Liver (tissue), 9 donors: Measurements from ENCODE around the gene GCLM. TPM values are rescaled to one million over a fixed set of nuclear protein-coding genes. Genes with fewer than 3 reads are reported as not detected.

Experiments
- DNase-seq: peaks from one replicate; pipeline ENCODE4 v3.0.0-alpha.2; 2017; ENCODE audit warnings: low spot score
- H3K27ac ChIP-seq, 2 donors: one replicate each; pipeline ENCODE4 v1.7.0; 2013; ENCODE audit warnings: inconsistent platforms in 2 of 2, low read length in 2 of 2, control low read depth in 1 of 2, low read depth in 1 of 2, mild to moderate bottlenecking in 1 of 2
- H3K27me3 ChIP-seq, 4 donors: one replicate each; pipeline versions ENCODE4 v1.6.1 to v1.7.0; 2013; ENCODE audit warnings: low read length in 3 of 4, inconsistent platforms in 1 of 4, mild to moderate bottlenecking in 1 of 4, moderate library complexity in 1 of 4; ENCODE audit not compliant: control insufficient read depth in 4 of 4, insufficient read depth in 4 of 4
- H3K36me3 ChIP-seq, 4 donors: one replicate each; pipeline versions ENCODE4 v1.6.1 to v1.7.0; 2013; ENCODE audit warnings: low read length in 3 of 4, mild to moderate bottlenecking in 3 of 4, low read depth in 1 of 4, moderate library complexity in 1 of 4; ENCODE audit not compliant: control insufficient read depth in 4 of 4, insufficient read depth in 3 of 4
- H3K4me1 ChIP-seq, 4 donors: one replicate each; pipeline versions ENCODE4 v1.6.1 to v1.7.0; 2013; ENCODE audit warnings: low read length in 3 of 4, mild to moderate bottlenecking in 3 of 4, moderate library complexity in 1 of 4; ENCODE audit not compliant: control insufficient read depth in 4 of 4, insufficient read depth in 4 of 4
- H3K4me3 ChIP-seq, 3 donors: one replicate each; pipeline versions ENCODE4 v1.6.1 to v1.7.0; 2013; ENCODE audit warnings: low read length in 3 of 3, control low read depth in 1 of 3, low read depth in 1 of 3, mild to moderate bottlenecking in 1 of 3
- H3K9ac ChIP-seq, 2 donors: one replicate each; pipeline ENCODE4 v1.7.0; 2013; ENCODE audit warnings: low read length in 2 of 2, mild to moderate bottlenecking in 2 of 2, moderate library complexity in 2 of 2, control low read depth in 1 of 2, low read depth in 1 of 2
- H3K9me3 ChIP-seq, 4 donors: one replicate each; pipeline versions ENCODE4 v1.6.1 to v1.7.0; 2013; ENCODE audit warnings: low read length in 3 of 4; ENCODE audit not compliant: control insufficient read depth in 4 of 4
- EGR1 ChIP-seq, 2 donors: IDR thresholded peaks; 2 replicates each; pipeline ENCODE4 v1.6.1; 2016 to 2018; ENCODE audit warnings: antibody characterized with exemption in 2 of 2, low read depth in 2 of 2
- FOXA1 ChIP-seq: IDR thresholded peaks from 2 replicates; pipeline ENCODE4 v1.6.1; 2016; ENCODE audit warnings: antibody characterized with exemption
- FOXA2 ChIP-seq: IDR thresholded peaks from 2 replicates; pipeline ENCODE4 v1.6.1; 2016; ENCODE audit warnings: antibody characterized with exemption
- GABPA ChIP-seq, 2 donors: IDR thresholded peaks in 1 of 2; conservative IDR thresholded peaks in 1 of 2; 2 replicates each; pipeline ENCODE4 v1.6.1; 2016; ENCODE audit warnings: antibody characterized with exemption in 2 of 2, mild to moderate bottlenecking in 1 of 2, moderate library complexity in 1 of 2
- HNF4A ChIP-seq, 2 donors: conservative IDR thresholded peaks; 2 replicates each; pipeline ENCODE4 v1.6.1; 2016; ENCODE audit warnings: antibody characterized with exemption in 2 of 2, mild to moderate bottlenecking in 2 of 2
- HNF4G ChIP-seq: IDR thresholded peaks from 2 replicates; pipeline ENCODE4 v1.6.1; 2016; ENCODE audit warnings: antibody characterized with exemption
- JUND ChIP-seq, 2 donors: IDR thresholded peaks; 2 replicates each; pipeline ENCODE4 v1.6.1; 2016; ENCODE audit warnings: antibody characterized with exemption in 2 of 2
- NR2F2 ChIP-seq: IDR thresholded peaks from 2 replicates; pipeline ENCODE4 v1.6.1; 2016; ENCODE audit warnings: antibody characterized with exemption
- RAD21 ChIP-seq, 2 donors: IDR thresholded peaks; 2 replicates each; pipeline ENCODE4 v1.6.1; 2016; ENCODE audit warnings: antibody characterized with exemption in 2 of 2, mild to moderate bottlenecking in 2 of 2
- RXRA ChIP-seq, 2 donors: IDR thresholded peaks; 2 replicates each; pipeline ENCODE4 v1.6.1; 2017 to 2018; ENCODE audit warnings: antibody characterized with exemption in 2 of 2, mild to moderate bottlenecking in 1 of 2
- SP1 ChIP-seq: IDR thresholded peaks from 2 replicates; pipeline ENCODE4 v1.6.1; 2018; ENCODE audit warnings: antibody characterized with exemption, mild to moderate bottlenecking
- TAF1 ChIP-seq: conservative IDR thresholded peaks from 2 replicates; pipeline ENCODE4 v1.6.1; 2016; ENCODE audit warnings: antibody characterized with exemption, mild to moderate bottlenecking
- YY1 ChIP-seq: IDR thresholded peaks from 2 replicates; pipeline ENCODE4 v1.6.1; 2016; ENCODE audit warnings: antibody characterized with exemption, mild to moderate bottlenecking
- WGBS: extraction: QIAGEN DNeasy Blood & Tissue Kit; methylation state at CpG from one replicate; pipeline ENCODE4 v1.1.7; 2013; 5-methylcytosine and 5-hydroxymethylcytosine counted together
- polyA plus RNA-seq, 2 donors: library from polyadenylated mRNA; stranded (reverse) in 1 of 2; unstranded in 1 of 2; fragments of 200-250 nt in 1 of 2; fragments of >200 nt in 1 of 2; fragmentation: Nextera tagmentation in 1 of 2; extraction: Ambion mirVana in 1 of 2; gene quantifications; one replicate each; pipeline versions ENCODE4 v1.2.1 to v1.2.3, GENCODE V29; 2013 to 2015
- total RNA-seq, 2 donors: library from RNA; depleted of rRNA; stranded (reverse); fragments of >200 nt; gene quantifications; one replicate each; pipeline ENCODE4 v1.2.3, GENCODE V29; 2014
- TF ChIP-seq, protein P1 (sequence below): fragments of 150-350 bp; IDR thresholded peaks from 2 replicates; pipeline ENCODE4 v1.5.1; 2017; ENCODE audit warnings: improper control_type of control experiment, low read depth, low read length; ENCODE audit not compliant: missing input control
- TF ChIP-seq, protein P2 (sequence below): IDR thresholded peaks from 2 replicates; pipeline ENCODE4 v1.6.1; 2016; ENCODE audit warnings: antibody characterized with exemption
- TF ChIP-seq, protein P3 (sequence below): IDR thresholded peaks from 2 replicates; pipeline ENCODE4 v1.6.1; 2016; ENCODE audit warnings: antibody characterized with exemption
- TF ChIP-seq, protein P4 (sequence below): IDR thresholded peaks from 2 replicates; pipeline ENCODE4 v1.6.1; 2016; ENCODE audit warnings: antibody characterized with exemption, mild to moderate bottlenecking
- donor health status: healthy.
- donor health status: healthy.
- donor health status: healthy.
- donor health status: healthy.
- donor health status: healthy.

The GCLM gene
- total and polyA plus RNA-seq, 4 donors, result 8.9 to 49.1 (median 16.7) TPM

DNA sequence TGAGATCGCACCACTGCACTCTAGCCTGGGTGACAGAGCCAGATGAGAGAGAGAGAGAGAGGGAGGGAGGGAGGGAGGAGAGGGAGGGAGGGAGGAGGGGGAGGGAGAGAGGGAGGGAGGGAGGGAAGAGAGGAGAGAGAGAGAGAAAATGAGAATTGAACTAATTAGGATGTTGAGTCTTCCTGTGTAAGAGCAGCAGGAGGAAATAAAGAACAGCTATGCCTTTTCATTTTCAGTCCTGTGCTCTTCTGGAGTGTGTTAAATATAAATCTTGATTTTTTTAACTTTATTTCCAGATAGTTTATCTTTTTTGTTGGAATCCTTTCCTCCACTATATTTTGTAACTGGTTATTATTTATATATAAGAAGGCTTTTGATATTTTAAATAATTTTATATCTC, 57.4 kb downstream of the GCLM start:
- Histone ChIP-seq H3K27me3 (no peaks in the 10 kb centered on the region), H3K9ac (no peak overlapping the region), H3K4me3 (no peak overlapping the region), H3K36me3 (no peaks in the 10 kb centered on the region), H3K9me3 (peaks cover 0 to 2% (median 0%) of the 10 kb centered on the region in 4 donors), H3K27ac (no peak overlapping the region), H3K4me1 (peaks cover 0 to 7% (median 1%) of the 10 kb centered on the region in 4 donors)
- TF ChIP-seq HNF4G, result no peak
- no peak for TF ChIP-seq NR2F2
- TF ChIP-seq, protein P1, sequence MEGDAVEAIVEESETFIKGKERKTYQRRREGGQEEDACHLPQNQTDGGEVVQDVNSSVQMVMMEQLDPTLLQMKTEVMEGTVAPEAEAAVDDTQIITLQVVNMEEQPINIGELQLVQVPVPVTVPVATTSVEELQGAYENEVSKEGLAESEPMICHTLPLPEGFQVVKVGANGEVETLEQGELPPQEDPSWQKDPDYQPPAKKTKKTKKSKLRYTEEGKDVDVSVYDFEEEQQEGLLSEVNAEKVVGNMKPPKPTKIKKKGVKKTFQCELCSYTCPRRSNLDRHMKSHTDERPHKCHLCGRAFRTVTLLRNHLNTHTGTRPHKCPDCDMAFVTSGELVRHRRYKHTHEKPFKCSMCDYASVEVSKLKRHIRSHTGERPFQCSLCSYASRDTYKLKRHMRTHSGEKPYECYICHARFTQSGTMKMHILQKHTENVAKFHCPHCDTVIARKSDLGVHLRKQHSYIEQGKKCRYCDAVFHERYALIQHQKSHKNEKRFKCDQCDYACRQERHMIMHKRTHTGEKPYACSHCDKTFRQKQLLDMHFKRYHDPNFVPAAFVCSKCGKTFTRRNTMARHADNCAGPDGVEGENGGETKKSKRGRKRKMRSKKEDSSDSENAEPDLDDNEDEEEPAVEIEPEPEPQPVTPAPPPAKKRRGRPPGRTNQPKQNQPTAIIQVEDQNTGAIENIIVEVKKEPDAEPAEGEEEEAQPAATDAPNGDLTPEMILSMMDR, result no peak
- TF ChIP-seq RAD21 (IDR thresholded peaks at IDR 0.05), result no peak
- TF ChIP-seq, protein P2, sequence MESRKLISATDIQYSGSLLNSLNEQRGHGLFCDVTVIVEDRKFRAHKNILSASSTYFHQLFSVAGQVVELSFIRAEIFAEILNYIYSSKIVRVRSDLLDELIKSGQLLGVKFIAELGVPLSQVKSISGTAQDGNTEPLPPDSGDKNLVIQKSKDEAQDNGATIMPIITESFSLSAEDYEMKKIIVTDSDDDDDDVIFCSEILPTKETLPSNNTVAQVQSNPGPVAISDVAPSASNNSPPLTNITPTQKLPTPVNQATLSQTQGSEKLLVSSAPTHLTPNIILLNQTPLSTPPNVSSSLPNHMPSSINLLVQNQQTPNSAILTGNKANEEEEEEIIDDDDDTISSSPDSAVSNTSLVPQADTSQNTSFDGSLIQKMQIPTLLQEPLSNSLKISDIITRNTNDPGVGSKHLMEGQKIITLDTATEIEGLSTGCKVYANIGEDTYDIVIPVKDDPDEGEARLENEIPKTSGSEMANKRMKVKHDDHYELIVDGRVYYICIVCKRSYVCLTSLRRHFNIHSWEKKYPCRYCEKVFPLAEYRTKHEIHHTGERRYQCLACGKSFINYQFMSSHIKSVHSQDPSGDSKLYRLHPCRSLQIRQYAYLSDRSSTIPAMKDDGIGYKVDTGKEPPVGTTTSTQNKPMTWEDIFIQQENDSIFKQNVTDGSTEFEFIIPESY, result no peak
- no peak for TF ChIP-seq YY1
- TF ChIP-seq JUND (IDR thresholded peaks at IDR 0.05), result no peak
- no peak for TF ChIP-seq SP1
- TF ChIP-seq FOXA1, result no peak
- TF ChIP-seq, protein P3, sequence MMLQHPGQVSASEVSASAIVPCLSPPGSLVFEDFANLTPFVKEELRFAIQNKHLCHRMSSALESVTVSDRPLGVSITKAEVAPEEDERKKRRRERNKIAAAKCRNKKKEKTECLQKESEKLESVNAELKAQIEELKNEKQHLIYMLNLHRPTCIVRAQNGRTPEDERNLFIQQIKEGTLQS, result no peak
- no peak for TF ChIP-seq GABPA (IDR thresholded peaks at IDR 0.05 in 1 of 2, conservative IDR thresholded peaks at IDR 0.05 in 1 of 2)
- TF ChIP-seq EGR1 (IDR thresholded peaks at IDR 0.05; ENCODE audit: low read depth in 2 of 2), result no peak
- TF ChIP-seq, protein P4, sequence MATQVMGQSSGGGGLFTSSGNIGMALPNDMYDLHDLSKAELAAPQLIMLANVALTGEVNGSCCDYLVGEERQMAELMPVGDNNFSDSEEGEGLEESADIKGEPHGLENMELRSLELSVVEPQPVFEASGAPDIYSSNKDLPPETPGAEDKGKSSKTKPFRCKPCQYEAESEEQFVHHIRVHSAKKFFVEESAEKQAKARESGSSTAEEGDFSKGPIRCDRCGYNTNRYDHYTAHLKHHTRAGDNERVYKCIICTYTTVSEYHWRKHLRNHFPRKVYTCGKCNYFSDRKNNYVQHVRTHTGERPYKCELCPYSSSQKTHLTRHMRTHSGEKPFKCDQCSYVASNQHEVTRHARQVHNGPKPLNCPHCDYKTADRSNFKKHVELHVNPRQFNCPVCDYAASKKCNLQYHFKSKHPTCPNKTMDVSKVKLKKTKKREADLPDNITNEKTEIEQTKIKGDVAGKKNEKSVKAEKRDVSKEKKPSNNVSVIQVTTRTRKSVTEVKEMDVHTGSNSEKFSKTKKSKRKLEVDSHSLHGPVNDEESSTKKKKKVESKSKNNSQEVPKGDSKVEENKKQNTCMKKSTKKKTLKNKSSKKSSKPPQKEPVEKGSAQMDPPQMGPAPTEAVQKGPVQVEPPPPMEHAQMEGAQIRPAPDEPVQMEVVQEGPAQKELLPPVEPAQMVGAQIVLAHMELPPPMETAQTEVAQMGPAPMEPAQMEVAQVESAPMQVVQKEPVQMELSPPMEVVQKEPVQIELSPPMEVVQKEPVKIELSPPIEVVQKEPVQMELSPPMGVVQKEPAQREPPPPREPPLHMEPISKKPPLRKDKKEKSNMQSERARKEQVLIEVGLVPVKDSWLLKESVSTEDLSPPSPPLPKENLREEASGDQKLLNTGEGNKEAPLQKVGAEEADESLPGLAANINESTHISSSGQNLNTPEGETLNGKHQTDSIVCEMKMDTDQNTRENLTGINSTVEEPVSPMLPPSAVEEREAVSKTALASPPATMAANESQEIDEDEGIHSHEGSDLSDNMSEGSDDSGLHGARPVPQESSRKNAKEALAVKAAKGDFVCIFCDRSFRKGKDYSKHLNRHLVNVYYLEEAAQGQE, result no peak
- no peak for TF ChIP-seq RXRA (IDR thresholded peaks at IDR 0.05)
- WGBS, result 100% methylated on average over 1 of the region's 1 CpG
- DNase-seq, result no peak

DNA sequence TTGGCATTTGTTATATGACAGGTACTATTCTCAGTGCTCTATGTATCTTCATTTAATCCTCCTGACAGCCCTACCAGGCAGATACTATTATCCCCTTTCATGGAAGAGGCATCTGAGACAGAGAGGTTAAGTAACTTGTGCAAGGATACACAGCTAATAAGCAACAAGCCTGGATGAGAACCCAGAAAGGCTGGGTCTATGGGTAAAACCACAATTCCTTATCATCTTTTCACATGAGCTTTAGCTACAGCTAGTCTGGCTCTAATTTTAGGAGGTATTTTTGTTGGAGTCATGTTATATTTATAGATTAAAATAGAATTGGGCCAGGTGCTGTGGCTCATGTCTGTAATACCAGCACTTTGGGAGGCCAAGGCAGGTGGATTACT, 57.9 kb downstream of the GCLM start:
- no peaks in the 10 kb centered on the region for H3K36me3 ChIP-seq
- H3K27me3 ChIP-seq, result no peaks in the 10 kb centered on the region
- H3K9me3 ChIP-seq, result peaks cover 0 to 2% (median 0%) of the 10 kb centered on the region in 4 donors
- peaks cover 0 to 7% (median 1%) of the 10 kb centered on the region in 4 donors for H3K4me1 ChIP-seq
- no peak overlapping the region for H3K27ac ChIP-seq
- DNase-seq, result no peak
- H3K9ac ChIP-seq, result no peak overlapping the region
- no peak overlapping the region for H3K4me3 ChIP-seq
- TF ChIP-seq YY1, result no peak
- no peak for TF ChIP-seq GABPA (IDR thresholded peaks at IDR 0.05 in 1 of 2, conservative IDR thresholded peaks at IDR 0.05 in 1 of 2)
- TF ChIP-seq HNF4G, result no peak
- TF ChIP-seq, protein P3, result no peak
- no peak for TF ChIP-seq NR2F2
- no peak for TF ChIP-seq RXRA (IDR thresholded peaks at IDR 0.05)
- no peak for TF ChIP-seq FOXA1
- TF ChIP-seq, protein P2, result no peak
- TF ChIP-seq HNF4A (conservative IDR thresholded peaks at IDR 0.05), result no peak
- no peak for TF ChIP-seq TAF1
- TF ChIP-seq FOXA2, result no peak
- no peak for TF ChIP-seq RAD21 (IDR thresholded peaks at IDR 0.05)
- TF ChIP-seq JUND (IDR thresholded peaks at IDR 0.05), result no peak
- TF ChIP-seq, protein P4, result no peak
